Activated CD8-positive, alpha-beta memory T cell treated with anti-CD3 and anti-CD28 coated beads, Interleukin-2, amount 50 U/mL, for 24 hours (primary cell): ENCODE measurements around the gene AP5S1.
A peak's percentile ranks its signal among the peaks of the same experiment; 100 is the strongest.
"Not testable (repeated sequence)": the region's sequence is repeated elsewhere in the genome, so short reads cannot be mapped to it uniquely, and the experiment has no call there.

Experiments
- DNase-seq: peaks from one replicate; pipeline ENCODE4 v3.0.0-alpha.2; 2020; ENCODE audit errors: extremely low read depth

Gene AP5S1

GRCh38 chr20:3789201-3789600 lies 31.1 kb upstream of the AP5S1 start:
- DNase-seq: not testable (repeated sequence)

DNA sequence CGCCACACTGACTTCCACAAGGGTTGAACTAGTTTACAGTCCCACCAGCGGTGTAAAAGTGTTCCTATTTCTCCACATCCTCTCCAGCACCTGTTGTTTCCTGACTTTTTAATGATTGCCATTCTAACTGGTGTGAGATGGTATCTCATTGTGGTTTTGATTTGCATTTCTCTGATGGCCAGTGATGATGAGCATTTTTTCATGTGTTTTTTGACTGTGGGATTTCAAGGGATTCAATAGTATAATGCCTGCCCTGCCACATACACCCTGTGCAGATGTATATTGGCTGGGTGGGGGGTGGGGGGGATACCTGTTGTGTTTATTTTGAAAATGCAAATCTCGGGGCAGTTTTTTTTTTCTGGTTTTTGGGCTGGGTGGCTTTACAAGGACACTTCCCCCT lies 26.2 kb upstream of the AP5S1 start:
- not testable (repeated sequence) for DNase-seq

DNA sequence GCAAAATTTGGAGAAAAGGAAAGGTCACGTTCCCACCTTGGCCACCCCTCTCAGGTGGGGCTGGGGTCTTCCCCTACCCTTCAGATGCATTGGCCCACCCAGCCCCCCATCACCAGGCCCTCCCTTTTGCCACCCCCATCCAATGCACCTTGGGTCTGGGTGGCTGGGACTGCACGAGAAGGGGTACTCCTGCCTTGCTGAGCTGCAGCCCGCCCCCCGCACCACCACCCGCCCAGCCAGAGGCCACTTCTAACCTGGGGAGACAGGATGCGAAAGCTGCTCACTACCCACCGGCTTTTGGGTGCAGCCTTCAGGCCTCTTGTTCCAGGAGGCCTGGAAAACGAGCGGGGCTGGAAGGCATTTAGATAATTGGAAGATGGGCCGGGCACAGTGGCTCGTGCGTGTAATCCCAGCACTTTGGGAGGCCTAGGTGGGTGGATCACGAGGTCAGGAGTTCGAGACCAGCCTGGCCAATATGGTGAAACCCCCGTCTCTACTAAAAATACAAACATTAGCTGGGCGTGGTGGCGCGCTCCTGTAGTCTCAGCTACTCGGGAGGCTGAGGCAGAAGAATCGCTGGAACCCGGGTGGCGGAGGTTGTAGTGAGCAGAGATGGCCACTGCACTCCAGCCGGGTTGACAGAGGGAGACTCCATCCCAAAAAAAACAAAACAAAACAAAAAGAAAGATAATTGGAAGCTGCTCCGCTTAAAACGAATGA lies 25.5 kb upstream of the AP5S1 start:
- DNase-seq: no peak

GRCh38 chr20:3795511-3796468 lies 24.6 kb upstream of the AP5S1 start, which contains the start of gene CDC25B:
CDC25B (plus strand) TSS chr20:3796310; CDS start chr20:3796532, 222 bp downstream.
- peak; percentile 75 for DNase-seq

GRCh38 chr20:3796477-3797225 lies 23.7 kb upstream of the AP5S1 start:
- no peak for DNase-seq

DNA sequence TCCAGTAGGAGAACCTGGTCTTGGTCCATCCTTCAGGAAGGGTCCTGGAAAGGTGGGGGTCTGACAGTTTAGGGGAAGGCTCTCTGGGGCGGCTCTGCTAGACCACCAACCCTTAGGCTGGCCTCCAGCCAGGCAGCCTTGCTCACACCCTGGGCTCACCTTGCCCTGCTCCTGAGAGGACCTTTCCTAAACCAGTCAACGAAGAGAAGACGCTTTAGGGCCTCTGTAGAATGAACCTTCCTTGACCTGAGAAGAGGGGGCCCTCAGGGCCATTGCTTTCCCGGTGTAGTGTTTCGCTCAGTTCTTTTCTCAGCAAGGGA lies 23.2 kb upstream of the AP5S1 start:
- DNase-seq: no peak

DNA sequence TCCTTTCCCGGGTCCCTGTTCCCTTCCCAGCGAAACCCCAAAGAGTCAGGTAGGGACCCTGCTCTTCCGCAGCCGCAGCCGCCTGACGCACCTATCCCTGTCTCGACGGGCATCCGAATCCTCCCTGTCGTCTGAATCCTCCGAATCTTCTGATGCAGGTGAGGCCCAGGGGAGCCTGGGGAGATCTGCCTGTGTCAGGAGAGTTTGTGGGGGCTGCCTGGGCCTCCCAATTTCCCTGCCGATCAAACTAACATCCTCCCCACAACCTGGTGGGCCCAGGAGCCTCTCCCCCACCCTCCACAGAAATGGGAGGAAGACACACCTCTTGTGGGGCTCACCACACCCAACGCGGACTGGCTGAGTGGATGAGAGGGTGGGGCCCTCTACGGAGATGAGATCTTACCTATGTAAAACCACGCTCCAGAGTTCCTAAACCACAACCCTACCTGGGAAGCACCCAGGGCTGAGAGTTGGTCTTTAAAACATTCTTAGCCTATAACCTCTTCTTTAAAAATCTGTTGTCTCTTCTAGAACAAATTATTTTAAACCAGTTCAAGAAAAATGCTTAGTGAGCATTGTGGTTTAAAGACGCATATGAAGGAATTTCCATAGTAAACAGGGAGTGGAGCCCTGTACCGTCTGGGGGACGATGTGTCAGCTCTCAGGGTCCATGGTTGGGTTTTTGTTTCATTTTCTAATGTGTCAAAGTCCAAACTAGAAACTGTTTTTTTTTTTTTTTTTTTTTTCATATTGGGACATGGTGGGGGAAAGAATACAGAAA lies 22.6 kb upstream of the AP5S1 start:
- DNase-seq: no peak

GRCh38 chr20:3798373-3798768 lies 22.0 kb upstream of the AP5S1 start:
- no peak for DNase-seq

DNA sequence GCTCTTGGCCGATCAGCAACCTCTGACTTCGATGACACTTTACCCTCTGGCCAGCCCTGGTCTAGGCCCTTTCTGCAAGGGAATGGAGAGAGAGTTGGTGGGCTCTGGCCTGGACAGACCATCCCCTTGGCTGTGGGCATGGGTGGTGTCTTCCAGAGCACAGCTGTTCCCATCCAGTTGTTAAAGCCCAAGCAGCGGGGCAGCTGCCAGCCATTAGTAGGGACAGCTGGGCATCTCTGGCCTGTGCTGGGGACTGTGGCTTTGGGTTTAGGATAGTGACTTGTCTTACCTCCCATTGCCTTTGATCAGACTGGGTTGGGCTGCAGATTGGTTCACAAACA lies 21.5 kb upstream of the AP5S1 start:
- no peak for DNase-seq

GRCh38 chr20:3800256-3800877 lies 20.0 kb upstream of the AP5S1 start:
- no peak for DNase-seq

- no peak for DNase-seq
These were observed 19.5 kb upstream of the AP5S1 start for GRCh38 chr20:3800878-3801260.

- no peak for DNase-seq
These were observed 19.0 kb upstream of the AP5S1 start for GRCh38 chr20:3801299-3801698.

DNA sequence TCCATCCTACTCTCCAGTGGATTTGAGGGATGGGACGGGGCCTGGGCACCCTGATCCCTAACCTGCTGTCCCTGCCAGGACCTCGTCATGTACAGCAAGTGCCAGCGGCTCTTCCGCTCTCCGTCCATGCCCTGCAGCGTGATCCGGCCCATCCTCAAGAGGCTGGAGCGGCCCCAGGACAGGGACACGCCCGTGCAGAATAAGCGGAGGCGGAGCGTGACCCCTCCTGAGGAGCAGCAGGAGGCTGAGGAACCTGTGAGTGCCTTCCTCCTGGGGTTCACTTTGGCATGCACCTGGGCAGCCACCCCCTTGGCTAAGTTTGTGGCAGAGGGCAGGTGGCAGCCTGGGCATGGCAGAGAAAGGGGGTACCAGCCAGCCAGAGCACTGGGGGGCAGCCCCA lies 18.5 kb upstream of the AP5S1 start:
- DNase-seq: no peak

GRCh38 chr20:3802524-3803239 lies 17.7 kb upstream of the AP5S1 start:
- no peak for DNase-seq

- DNase-seq: no peak
These were observed 17.1 kb upstream of the AP5S1 start for GRCh38 chr20:3803289-3803688.

DNA sequence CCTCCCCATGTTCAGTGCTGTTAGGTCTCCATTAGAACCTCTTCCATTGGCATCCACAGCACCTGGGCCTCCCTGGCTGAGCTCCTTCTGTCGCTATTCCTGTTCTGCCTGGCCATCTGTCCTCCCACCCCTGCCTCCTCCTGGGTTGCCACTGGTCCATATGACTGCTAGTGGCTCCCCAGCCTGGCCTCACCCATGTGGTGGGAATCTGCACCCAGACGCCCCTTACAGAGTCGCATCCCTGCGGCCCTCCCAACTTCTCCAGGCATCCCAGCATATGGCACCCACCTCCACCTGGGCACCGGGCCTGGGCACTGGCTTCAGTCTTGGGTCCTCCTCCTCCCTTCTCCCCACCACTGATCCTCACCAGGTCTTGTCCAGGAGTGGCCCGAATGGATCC lies 16.5 kb upstream of the AP5S1 start:
- no peak for DNase-seq

DNA sequence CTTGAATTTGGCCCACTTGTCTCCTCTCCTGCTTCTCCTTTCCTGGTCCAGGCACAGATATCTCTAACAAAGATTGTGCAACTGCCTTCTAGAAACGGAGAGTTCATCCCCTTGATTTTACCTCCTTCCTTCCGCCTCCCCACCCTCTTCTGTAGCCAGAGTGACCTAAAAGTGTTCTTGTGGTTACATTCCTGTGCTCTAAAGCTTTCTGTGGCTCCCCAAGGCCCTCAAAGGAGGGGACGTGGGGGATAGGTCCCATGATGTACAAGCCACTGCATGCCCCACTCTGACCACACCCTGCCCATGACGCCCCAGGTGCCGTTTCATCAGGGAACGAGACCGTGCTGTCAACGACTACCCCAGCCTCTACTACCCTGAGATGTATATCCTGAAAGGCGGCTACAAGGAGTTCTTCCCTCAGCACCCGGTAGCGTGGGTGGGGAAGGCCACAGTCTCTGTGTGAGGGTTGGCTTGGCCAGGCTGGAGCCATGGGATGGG lies 16.0 kb upstream of the AP5S1 start:
- no peak for DNase-seq

GRCh38 chr20:3804781-3805180 lies 15.6 kb upstream of the AP5S1 start:
- no peak for DNase-seq

- DNase-seq: no peak
These were observed 11.8 kb upstream of the AP5S1 start for GRCh38 chr20:3808544-3808943.

GRCh38 chr20:3811467-3812258 lies 8.7 kb upstream of the AP5S1 start:
- DNase-seq: peak; percentile 79
